ENCODE data around the gene TMEM236.
"Not testable (repeated sequence)": the region's sequence is repeated elsewhere in the genome, so short reads cannot be mapped to it uniquely, and the experiment has no call there.

The TMEM236 gene, protein sequence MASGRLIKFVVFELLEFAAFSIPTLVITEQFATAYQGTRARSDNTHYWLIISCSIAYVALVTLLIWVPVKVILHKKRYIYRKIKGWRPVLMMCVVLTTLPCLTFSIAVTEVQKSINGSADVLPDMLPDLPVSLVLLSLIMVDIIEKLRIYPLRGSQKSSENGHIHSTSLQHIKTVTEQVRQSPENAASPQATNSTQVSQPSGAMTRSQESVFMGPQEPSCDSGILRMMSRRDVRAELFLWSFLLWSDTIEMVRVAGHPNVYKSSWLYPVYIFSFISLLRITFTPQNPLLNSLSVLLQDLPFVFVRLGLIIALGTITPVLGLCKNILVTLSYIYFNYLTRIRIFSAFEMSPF

DNA sequence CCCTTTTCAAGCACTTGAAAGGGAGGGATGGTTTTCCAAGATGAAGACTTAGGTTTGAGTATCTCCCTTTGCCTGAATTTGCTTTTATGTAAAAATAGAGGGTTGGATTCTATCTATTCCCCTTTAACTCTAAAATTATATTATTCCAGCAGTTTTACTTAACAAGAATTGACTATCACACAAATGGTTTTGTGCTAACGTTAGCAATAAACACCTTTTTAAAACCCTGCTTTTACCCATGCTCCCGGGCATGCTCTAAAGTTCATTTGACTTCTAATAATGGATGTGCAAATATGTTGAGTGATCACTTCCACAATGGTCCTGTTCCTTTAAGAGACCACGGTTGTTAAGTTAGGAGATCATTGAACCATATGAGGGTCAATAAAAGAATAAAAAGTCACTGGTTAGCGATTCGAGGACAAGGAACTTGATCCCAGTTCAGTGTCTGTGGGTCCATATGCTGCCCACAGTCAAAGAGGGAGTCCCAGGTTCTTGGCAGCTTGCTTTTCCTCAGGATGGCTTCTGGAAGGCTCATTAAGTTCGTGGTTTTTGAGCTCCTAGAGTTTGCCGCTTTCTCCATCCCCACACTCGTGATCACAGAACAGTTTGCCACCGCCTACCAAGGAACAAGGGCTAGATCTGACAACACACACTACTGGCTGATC, at the start of gene TMEM236:
Gene TMEM236 (plus strand): TSS at position 421 of the 665 bp plus-strand sequence. CDS start 95 bp downstream, at position 516.
- DNase-seq (ENCODE audit: low read depth in 3 of 3) = no peak

DNA sequence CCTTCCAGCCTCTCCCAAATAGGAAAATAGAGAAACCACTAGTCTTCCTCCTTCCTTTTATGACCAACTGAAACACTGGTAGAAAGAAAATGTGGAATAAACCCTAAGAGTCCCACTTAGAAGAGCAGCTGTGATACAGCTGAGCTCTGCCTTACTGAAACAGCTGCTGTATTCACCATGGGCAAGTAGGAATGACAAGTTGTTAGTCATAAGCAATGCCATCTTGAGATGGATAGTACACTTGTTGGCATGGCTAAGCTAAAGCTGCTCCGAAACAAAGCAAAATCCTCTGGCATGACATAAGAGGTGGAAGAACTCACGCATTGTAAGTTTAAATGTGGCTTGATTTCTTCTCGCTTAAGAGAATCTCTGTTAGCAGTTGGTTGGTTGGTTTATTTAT, 48.3 kb upstream of the TMEM236 start:
- DNase-seq (ENCODE audit: low read depth in 3 of 3) = no peak

DNA sequence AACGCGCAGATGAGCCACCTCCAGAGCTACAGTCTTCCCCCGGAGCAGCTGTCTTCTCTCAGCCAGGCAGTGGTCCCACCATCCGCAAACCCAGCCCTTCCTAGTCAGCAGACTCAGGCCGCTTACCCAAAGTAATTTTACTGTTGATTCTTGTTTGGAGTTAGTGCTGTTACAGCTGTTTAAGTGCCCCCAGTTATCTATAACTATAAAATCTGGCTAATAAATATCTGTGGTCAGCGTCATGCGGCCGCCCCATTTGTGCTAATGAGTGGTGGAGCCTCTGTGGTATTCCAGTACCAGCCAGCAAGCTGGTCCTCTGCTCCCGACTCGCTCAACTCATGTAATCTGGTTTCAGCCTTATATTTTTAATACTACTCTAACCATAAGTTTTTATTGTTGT, 43.2 kb upstream of the TMEM236 start:
- no peak for DNase-seq (ENCODE audit: low read depth in 3 of 3)

DNA sequence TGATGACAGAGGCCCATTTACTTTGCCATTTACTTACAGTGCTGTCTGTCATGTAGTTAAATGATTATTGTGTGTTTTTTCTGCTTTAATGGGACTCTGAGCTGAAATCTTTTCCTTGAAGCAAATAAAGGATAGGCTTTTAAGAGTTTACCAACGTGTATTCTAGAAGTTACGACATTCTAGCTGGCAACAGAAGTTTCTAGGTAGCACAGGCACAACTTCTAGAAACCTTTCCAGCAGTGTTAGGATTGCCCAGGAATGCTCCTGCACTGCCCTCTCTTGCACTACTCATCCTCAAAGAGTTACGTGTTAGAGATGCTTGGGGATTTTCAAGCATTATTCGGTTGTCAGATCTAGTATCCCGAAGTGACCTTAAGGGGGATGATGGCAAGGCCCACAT, 42.5 kb upstream of the TMEM236 start:
- DNase-seq (ENCODE audit: low read depth in 3 of 3) = no peak

DNA sequence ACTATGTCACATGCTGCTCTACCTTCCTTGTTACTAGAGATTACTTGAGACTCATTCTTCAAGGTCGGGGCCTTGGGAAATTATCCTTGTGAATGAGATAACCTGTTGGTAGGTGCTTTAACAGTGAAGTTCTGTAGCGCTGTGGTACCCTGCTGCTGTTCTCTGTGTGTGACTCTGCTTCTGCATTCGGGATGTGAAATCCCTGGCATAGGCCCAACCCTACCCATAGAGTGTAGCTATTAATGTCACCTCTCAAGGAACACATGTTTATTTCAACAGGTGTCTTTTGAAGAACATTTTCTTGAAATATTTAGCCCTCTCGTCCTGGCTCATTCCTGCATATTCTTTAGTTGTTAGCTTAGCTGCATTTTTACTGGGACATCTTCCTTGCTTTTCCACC, 41.8 kb upstream of the TMEM236 start:
- no peak for DNase-seq (ENCODE audit: low read depth in 3 of 3)

DNA sequence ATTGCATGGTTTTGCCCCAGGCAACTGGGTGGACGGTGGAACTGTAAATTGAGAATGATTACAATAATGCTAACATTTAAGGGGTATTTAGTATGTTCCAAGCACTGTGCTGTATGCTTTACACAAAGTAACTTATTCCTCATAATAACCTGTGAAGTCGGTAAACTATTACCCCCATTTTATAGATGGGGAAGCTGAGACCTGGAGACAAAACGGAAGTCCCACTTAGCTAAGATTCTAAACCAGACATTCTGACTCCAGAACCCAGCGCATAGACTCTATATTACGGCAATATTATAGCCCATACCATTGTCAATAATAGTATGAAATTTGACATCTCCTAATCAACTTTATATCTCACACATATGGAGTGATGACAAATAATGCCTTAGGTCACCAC, 39.9 kb upstream of the TMEM236 start:
- DNase-seq (ENCODE audit: low read depth in 3 of 3) = no peak

DNA sequence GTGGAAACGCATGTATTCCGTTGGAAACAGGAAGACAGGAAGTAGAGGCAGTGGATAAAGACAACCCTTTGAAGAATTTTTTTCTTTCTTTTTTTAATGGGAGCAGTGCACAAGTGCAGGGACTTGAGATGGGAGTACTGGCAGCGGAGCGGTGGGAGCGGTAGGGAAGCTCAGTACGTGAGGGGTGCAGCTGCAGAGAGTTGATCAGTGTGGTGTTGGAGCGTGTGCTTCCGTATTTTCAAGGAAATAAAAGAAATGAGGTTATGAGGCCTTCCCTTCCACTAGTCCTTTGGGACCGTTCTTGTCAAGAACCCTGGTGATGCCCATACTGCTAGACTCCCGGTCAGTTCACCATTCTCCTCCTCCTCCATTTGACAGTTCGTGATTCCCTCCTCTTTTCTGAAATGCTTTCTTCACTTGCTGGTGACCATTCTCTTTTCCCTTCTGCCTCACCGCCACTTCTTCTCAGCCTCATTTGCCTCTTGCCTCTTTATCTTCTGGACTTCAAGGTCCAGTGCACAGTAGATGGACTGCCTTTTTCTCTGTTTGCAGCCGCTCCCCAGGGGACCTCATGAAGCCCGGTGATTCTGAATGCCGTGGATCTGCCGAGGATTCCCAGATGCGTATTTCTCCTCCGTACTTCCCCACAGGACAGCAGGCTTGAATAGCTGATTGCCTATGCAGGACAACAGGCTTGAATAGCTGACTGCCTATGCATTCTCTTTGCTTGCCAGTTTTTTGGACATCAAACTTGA, 39.1 kb upstream of the TMEM236 start:
- no peak for DNase-seq (ENCODE audit: low read depth in 3 of 3)

DNA sequence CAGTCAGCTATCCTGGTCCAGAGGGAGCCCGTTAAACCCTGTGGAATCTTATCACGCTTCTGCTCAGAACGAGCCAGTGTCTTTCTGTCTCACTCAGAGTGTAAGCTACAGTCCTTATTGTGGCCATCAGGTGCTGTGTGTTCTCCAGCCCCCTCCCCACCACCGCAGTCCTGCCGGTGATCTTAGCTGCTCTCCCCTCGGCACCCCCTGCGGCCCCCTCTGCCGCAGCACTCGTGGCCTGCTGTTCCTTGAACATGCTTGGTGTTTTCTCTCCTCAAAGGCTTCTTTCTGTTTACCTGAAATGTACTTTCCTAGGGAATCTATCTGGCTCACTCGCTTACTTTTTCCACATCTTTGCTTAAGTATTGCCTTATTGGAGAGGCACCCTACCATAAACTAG, 38.2 kb upstream of the TMEM236 start:
- no peak for DNase-seq (ENCODE audit: low read depth in 3 of 3)

DNA sequence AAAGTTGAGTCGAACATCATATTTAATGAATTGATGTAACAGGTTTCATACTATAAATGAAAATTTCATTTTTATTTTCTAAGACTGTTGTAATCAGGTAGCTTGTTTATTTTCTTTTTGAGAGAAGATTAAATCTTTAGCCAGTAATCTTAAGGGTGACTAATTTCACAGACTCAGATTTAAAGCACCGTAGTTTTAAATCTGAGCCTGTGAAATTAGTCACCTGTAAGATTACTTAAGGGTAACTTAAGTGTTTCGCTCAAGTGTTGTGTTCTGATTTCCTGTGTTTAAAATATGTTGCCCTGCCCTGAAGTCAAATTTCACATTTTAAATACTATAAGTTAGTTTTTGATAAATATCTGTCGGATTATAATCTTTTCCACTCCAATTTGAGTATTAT, 35.8 kb upstream of the TMEM236 start:
- DNase-seq (ENCODE audit: low read depth in 3 of 3) = no peak

DNA sequence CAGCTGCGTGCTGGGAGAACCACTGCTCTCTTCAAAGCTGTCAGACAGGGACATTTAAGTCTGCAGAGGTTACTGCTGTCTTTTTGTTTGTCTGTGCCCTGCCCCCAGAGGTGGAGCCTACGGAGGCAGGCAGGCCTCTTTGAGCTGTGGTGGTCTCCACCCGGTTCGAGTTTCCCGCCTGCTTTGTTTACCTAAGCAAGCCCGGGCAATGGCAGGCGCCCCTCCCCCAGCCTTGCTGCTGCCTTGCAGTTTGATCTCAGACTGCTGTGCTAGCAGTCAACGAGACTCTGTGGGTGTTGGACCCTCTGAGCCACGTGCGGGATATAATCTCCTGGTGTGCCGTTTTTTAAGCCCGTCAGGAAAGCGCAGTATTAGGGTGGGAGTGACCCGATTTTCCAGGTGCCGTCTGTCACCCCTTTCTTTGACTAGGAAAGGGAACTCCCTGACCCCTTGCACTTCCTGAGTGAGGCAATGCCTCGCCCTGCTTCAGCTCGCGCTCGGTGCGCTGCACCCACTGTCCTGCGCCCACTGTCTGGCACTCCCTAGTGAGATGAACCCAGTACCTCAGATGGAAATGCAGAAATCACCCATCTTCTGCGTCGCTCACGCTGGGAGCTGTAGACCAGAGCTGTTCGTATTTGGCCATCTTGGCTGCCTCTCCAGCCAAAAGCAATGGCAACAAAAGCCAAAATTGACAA, 29.5 kb upstream of the TMEM236 start:
- not testable (repeated sequence) for DNase-seq (ENCODE audit: low read depth in 3 of 3)

DNA sequence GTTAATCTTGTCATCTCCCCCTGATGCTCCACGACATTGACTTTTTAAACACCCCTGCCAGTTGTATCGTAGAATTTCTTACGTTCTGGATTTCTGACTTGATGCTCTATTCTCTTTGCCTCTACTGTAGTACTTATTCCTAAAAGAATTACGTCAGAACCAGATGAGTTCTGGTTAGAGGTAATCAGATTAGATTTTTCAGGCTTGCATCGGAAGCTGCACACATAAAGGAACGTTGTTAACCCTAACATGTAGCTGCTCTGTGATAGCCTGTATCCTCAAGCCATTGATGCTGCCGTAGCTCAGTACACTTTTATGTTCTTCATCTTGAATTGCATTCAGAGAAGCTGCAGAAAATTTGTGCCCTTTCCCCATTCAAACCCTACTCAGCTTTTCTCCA, 26.3 kb upstream of the TMEM236 start:
- no peak for DNase-seq (ENCODE audit: low read depth in 3 of 3)

DNA sequence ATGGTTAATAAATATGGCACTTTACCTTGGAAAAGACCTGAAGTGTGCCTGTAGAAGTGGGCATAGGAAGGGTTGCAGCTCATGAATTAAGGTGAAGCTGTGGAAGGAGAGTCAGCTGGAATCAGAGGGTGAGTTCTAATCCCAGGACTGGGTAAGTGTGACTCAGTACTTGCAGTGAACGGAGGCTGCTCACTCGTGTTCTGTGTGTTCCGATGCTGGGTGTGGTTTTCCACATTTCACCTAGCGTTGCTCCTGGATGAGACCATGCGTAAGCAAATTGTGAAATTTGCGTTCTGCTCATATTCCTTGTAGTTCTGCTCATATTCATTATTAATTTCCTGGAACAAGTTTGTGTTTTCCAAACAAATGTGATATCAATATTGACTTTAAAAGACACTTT, 22.4 kb upstream of the TMEM236 start:
- DNase-seq (ENCODE audit: low read depth in 3 of 3) = no peak

DNA sequence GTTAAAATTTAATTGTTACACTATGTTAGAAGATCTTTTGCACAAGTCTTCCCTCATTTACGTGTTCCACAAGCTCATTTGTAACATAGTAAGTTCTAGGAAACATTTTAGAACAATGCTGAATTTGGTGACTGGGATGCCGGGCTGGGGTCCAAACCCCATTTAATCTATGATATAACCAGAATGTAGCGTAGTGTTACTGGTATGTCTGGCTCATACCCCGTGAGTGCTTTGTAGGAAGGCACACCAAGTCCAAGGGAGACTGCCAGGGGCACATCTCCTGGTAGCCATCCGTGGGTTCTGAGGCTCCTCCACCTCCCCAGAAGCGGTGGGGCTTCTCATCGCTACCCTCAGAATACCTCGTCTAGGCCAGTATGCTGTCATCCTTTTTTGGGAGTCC, 21.3 kb upstream of the TMEM236 start:
- DNase-seq (ENCODE audit: low read depth in 3 of 3) = no peak

DNA sequence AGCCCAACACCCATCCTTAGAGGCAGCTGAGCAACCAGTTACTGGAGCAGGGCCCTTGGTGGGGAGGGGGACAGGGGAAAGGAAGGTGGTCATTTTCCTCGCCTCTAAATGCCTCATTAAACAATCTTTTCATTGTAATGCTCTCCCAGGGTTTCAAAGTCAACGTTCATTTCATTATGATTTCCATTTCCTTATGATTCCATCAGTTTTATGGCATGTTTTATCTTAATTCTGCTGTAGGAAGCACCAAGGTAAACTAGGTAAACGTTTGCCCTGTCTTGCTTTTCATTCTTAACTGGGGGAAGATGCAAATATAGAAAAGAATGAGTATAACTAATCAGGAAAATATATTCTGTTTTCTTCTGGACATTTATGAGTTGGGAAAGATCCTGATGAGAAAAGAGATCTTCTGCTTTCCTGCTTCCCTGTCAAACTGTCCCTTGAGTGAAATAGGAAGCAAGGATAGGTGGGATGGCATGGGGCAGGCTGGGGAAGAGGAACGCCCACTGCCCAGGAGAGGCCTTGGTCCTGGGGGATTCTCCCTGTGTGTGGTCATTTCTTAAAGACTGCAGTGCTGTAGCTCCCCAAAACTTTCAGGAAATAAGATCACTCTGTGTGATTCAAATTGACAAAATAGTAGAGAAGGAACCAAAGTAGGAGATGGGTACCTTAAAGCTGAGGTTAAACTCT, 20.5 kb upstream of the TMEM236 start:
- DNase-seq (ENCODE audit: low read depth in 3 of 3) = no peak

DNA sequence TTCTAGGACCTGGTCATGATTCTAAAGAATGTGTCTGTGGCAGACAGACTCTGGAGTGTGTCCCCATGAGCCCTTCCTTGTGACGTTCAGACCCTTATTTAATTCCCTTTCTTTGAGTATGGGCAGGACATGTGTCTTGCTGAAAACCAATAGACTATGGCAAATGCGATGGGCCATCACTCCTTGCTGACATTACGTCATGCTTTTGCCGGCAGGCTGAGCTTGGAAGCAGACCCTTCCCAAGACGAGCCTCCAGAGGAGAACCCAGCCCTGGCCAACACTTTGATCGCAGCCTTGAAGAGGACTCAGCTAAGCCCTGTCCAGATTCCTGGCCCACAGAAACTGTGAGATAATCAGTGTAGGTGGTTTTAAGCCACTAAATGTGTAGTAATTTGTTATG, 18.4 kb upstream of the TMEM236 start:
- no peak for DNase-seq (ENCODE audit: low read depth in 3 of 3)

DNA sequence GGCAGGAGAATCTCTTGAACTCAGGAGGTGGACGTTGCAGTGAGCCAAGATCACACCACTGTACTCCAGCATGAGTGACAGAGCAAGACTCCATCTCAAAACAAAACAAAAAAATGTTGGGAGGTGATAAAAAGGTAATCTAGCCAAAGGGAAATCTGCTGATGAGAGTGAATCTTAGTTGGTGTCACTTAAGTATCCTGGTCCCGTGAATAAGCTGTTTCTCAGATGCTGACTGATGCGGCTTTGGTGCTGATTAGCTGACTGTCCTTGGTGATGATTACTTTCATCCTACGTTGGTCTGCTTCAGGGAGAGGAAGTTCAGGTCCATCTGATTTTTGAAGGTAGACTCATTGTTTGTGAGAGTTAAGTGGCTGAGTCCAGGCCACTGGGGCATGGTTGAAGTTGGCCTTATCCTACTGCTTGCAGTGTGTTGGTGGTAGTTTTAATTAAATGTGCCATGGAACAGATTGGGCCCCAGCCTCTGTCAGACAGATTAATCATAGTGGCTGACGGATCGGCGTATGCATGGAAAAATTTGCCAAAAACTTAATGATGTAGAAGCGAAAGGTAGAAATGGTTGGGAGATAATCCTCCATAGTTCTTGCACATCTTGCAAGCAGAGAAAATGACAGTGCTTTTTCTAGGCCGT, 17.4 kb upstream of the TMEM236 start:
- DNase-seq (ENCODE audit: low read depth in 3 of 3) = no peak

DNA sequence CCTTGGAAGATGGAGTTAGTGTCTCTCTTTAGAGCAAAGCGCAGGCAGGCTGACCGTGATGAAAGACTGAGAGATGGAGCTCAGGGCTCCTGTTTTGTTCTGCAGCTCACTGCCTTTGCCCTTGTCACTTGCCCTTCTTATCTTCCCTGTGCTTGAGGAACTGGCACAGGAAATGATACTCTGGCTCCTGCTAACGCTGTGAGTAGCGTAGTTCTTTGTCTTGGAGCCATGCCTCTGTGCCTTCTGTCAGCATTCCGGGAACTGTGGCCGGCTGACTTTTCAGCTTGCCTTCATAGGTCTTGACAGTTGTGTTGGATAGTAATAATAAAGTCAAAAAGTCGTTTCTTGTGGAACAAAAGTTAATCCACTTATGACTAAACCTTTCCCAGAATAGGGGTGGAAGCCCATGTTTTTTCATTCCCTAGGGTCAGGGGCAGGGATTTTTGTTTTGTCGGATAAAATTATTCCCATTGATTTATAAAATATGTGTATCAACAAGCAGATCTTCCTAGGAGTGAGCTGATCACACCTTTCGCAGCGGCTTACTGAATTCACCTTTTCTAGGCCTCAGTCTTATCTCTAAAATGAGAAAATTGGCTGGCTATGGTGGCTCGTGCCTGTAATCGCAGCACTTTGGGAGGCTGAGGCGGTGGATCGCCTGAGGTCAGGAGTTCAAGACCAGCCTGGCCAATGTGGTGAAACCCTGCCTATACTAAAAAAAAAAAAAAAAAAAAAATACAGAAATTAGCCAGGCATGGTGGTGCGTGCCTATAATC, 16.6 kb upstream of the TMEM236 start:
- DNase-seq (ENCODE audit: low read depth in 3 of 3) = no peak

DNA sequence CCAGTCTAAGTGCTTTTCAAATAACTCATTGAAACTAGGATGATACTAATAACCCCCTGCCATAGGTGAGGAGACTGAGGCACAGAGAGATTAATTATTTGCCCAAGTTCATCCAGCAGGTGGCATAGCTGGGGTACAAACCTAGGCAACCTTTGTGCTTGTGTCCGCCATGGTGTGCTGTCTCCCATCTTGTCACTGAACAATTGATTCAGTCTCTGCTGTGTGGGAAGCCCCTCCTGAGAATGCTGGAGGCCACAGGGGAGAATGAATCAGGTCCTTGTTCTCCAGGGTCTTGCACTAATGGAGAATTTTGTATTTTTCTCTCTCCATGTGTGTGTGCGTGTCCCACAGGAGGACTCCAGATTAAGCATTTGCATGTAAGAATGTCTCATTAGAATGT, 15.8 kb upstream of the TMEM236 start:
- DNase-seq (ENCODE audit: low read depth in 3 of 3) = no peak

DNA sequence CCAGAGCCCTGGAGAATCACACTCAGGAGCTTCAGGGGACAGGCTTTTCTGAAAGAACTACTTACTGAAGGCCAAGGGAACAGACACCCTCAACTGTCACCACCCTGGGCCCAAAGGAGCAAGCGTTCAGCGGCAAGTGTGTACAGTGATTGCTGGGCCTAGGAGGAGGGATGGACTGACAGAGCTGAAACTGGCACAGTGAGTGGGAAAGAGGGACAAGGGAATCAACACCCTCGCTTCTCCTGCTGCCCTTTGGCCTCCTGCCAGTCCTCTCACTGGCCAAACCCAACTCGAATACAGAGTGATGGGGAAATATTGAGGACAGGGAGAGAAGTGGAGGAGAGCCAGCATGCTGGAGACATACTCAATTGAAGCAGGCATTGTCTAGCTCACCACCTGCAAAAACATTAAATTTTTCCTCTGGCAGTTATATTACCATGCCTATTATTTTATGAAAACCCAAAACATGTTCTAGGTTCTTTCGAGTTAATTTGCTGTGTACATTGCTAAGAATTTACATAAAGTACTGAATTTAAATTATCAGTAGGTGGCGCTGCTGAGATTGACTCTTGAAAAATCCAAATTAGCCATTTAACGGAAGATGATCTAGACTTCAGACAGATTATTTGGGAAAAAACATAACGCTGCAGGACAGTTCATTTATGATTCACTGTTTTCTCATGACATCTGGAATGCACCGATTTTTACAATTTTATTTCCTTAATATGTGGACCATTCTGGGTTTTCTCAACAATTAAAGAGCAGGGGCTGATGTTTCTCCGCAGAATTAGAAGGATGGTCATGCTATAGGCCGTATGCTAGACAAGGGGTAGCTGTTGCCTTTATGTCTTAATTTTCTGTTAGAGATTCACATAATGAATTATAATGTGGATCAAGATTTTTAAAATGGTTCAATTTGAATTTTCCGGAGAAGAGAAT, 14.7 kb upstream of the TMEM236 start:
- no peak for DNase-seq (ENCODE audit: low read depth in 3 of 3)
